Osteocyte (in vitro differentiated cells): ENCODE data around the gene IVD. TPM values are rescaled to one million over a fixed set of nuclear protein-coding genes. Genes with fewer than 3 reads are reported as not detected.

ENCODE experiments used
- DNase-seq: peaks from one replicate; pipeline ENCODE4 v3.0.0; 2021; ENCODE audit warnings: mixed read lengths; ENCODE audit not compliant: unreplicated experiment; ENCODE audit errors: extremely low spot score
- H3K27ac Mint-ChIP-seq: one replicate; pipeline ENCODE4 v1.8.0; 2021; ENCODE audit warnings: mild to moderate bottlenecking, mixed read lengths; ENCODE audit not compliant: unreplicated experiment
- H3K27me3 Mint-ChIP-seq: one replicate; pipeline ENCODE4 v1.8.0; 2021; ENCODE audit warnings: mixed read lengths; ENCODE audit not compliant: unreplicated experiment
- H3K36me3 Mint-ChIP-seq: one replicate; pipeline ENCODE4 v1.8.0; 2021; ENCODE audit warnings: mixed read lengths; ENCODE audit not compliant: unreplicated experiment
- H3K4me1 Mint-ChIP-seq: one replicate; pipeline ENCODE4 v1.8.0; 2021; ENCODE audit warnings: mixed read lengths; ENCODE audit not compliant: unreplicated experiment
- H3K4me3 Mint-ChIP-seq: one replicate; pipeline ENCODE4 v1.8.0; 2021; ENCODE audit warnings: mild to moderate bottlenecking, moderate library complexity, mixed read lengths; ENCODE audit not compliant: unreplicated experiment
- H3K9me3 Mint-ChIP-seq: one replicate; pipeline ENCODE4 v1.8.0; 2021; ENCODE audit warnings: mixed read lengths; ENCODE audit not compliant: unreplicated experiment
- CTCF ChIP-seq: fragments of 200-600 bp; sonication (generic); IDR thresholded peaks from 2 replicates; pipeline ENCODE4 v1.5.0; 2021; ENCODE audit warnings: antibody characterized with exemption, mild to moderate bottlenecking, moderate library complexity
- total RNA-seq: library from RNA; stranded (reverse); gene quantifications from 2 replicates; pipeline ENCODE4 v1.2.1, GENCODE V29; 2021

IVD gene
- total RNA-seq, 1 donor from 2014 or later: 62.0 TPM

- no peak for DNase-seq
- Mint-ChIP-seq H3K4me3 (peak overlapping the region; percentile 93), H3K9me3 (no peaks in the 10 kb centered on the region), H3K27ac (peak overlapping the region; percentile 87), H3K4me1 (peaks cover 61% of the 10 kb centered on the region), H3K27me3 (peaks cover 22% of the 10 kb centered on the region), H3K36me3 (no peaks in the 10 kb centered on the region)
- TF ChIP-seq CTCF: no peak
Observed at GRCh38 chr15:40439461-40439959, 33.9 kb downstream of the IVD start.

GRCh38 chr15:40439960-40440742, 34.6 kb downstream of the IVD start:
- Mint-ChIP-seq H3K36me3 (no peaks in the 10 kb centered on the region), H3K9me3 (no peaks in the 10 kb centered on the region), H3K4me3 (peak overlapping the region; percentile 93), H3K4me1 (peaks cover 65% of the 10 kb centered on the region), H3K27me3 (peaks cover 15% of the 10 kb centered on the region), H3K27ac (peak overlapping the region; percentile 87)
- TF ChIP-seq CTCF: no peak
- no peak for DNase-seq

GRCh38 chr15:40440743-40441564, 35.4 kb downstream of the IVD start, which contains the start of gene BAHD1:
Gene BAHD1 (plus strand): TSS chr15:40440953. CDS start chr15:40458465, 17,512 bp downstream.
- Mint-ChIP-seq H3K27me3 (peaks cover 8% of the 10 kb centered on the region), H3K4me3 (peak within 1 kb of the TSS; percentile 93), H3K36me3 (no peaks in the 10 kb centered on the region), H3K4me1 (peaks cover 67% of the 10 kb centered on the region), H3K9me3 (no peaks in the 10 kb centered on the region), H3K27ac (peak within 1 kb of the TSS; percentile 87)
- DNase-seq: peak; percentile 99
- TF ChIP-seq CTCF: no peak

- peak; percentile 40 for TF ChIP-seq CTCF
- Mint-ChIP-seq H3K9me3 (no peaks in the 10 kb centered on the region), H3K27ac (peak overlapping the region; percentile 69), H3K36me3 (no peaks in the 10 kb centered on the region), H3K27me3 (peaks cover 7% of the 10 kb centered on the region), H3K4me1 (peaks cover 61% of the 10 kb centered on the region), H3K4me3 (peak overlapping the region; percentile 82)
- no peak for DNase-seq
Observed at GRCh38 chr15:40441565-40442531, 36.3 kb downstream of the IVD start.
